SK-N-SH (cell line): Measurements from ENCODE around the gene INHBB. TPM values are rescaled to one million over a fixed set of nuclear protein-coding genes. Genes with fewer than 3 reads are reported as not detected.

Experiments used
- CTCF ChIA-PET: fragments of 300-600, 350-600 bp; formaldehyde crosslinking; extraction: SDS; loops from one replicate; lab custom pipeline; 2021; lab: Yijun Ruan, JAX
- POLR2A ChIA-PET: fragments of 350-600 bp; sonication (Branson Sonifier 250); formaldehyde crosslinking; extraction: SDS; loops from one replicate; lab custom pipeline; 2020; ENCODE audit warnings: antibody characterized with exemption, inconsistent platforms; lab: Yijun Ruan, JAX
- DNase-seq: peaks from one replicate; pipeline ENCODE4 v3.0.0; 2012
- H2AFZ ChIP-seq: fragments of 200-600 bp; sonication (generic); 2 replicates; pipeline ENCODE4 v1.8.1; 2016; ENCODE audit warnings: antibody characterized with exemption, mild to moderate bottlenecking, low read depth
- H3F3A ChIP-seq: fragments of 200-600 bp; sonication (generic); replicated peaks from 2 replicates; pipeline ENCODE3; 2016; ENCODE audit warnings: antibody characterized with exemption, mild to moderate bottlenecking; ENCODE audit not compliant: insufficient read depth
- H3K27ac ChIP-seq, 2 experiments: fragments of 200-500 bp in 1 of 2; fragments of 200-600 bp in 1 of 2; sonication (Bioruptor generic) in 1 of 2; sonication (generic), shearing (Covaris generic) in 1 of 2; 2 replicates each; pipeline versions ENCODE4 v1.5.1 to v1.6.1; 2014 to 2016; ENCODE audit warnings: low read depth in 2 of 2, inconsistent platforms in 1 of 2, low read length in 1 of 2, mild to moderate bottlenecking in 1 of 2, mixed read lengths in 1 of 2
- H3K27me3 ChIP-seq: fragments of 200-600 bp; sonication (generic), shearing (Covaris generic); 2 replicates; pipeline ENCODE4 v1.6.1; 2016; ENCODE audit warnings: mixed run types; ENCODE audit not compliant: insufficient read depth
- H3K36me3 ChIP-seq, 2 experiments: fragments of 200-500 bp in 1 of 2; fragments of 200-600 bp in 1 of 2; sonication (Bioruptor generic) in 1 of 2; sonication (generic) in 1 of 2; replicated peaks in 1 of 2; 2 replicates each; pipeline versions ENCODE3 to v1.5.1; 2014 to 2016; ENCODE audit warnings: low read length in 1 of 2, mild to moderate bottlenecking in 1 of 2; ENCODE audit not compliant: insufficient read depth in 2 of 2, control insufficient read depth in 1 of 2
- H3K4me1 ChIP-seq, 2 experiments: fragments of 200-500 bp in 1 of 2; fragments of 200-600 bp in 1 of 2; sonication (Bioruptor generic) in 1 of 2; sonication (generic), shearing (Covaris generic) in 1 of 2; 2 replicates each; pipeline versions ENCODE4 v1.5.1 to v1.6.1; 2014 to 2016; ENCODE audit warnings: low read depth in 1 of 2, low read length in 1 of 2, mixed run types in 1 of 2; ENCODE audit not compliant: insufficient read depth in 2 of 2, control insufficient read depth in 1 of 2
- H3K4me2 ChIP-seq: fragments of 200-600 bp; sonication (generic), shearing (Covaris generic); 2 replicates; pipeline ENCODE4 v1.6.1; 2017; ENCODE audit warnings: mixed run types
- H3K4me3 ChIP-seq, 2 experiments: fragments of 200-500 bp in 1 of 2; fragments of 200-600 bp in 1 of 2; sonication (Bioruptor generic) in 1 of 2; sonication (generic), shearing (Covaris generic) in 1 of 2; 2 replicates each; pipeline versions ENCODE4 v1.5.1 to v1.8.1; 2014 to 2016; ENCODE audit warnings: low read depth in 2 of 2, inconsistent platforms in 1 of 2, low read length in 1 of 2, mild to moderate bottlenecking in 1 of 2, mixed read lengths in 1 of 2, moderate library complexity in 1 of 2
- H3K79me2 ChIP-seq: fragments of 200-600 bp; sonication (generic); 2 replicates; pipeline ENCODE4 v1.8.1; 2017; ENCODE audit warnings: mild to moderate bottlenecking; ENCODE audit not compliant: insufficient read depth
- H3K9ac ChIP-seq: fragments of 200-600 bp; sonication (generic); 2 replicates; pipeline ENCODE4 v1.6.1; 2017; ENCODE audit warnings: mixed run types
- H3K9me2 ChIP-seq: fragments of 200-600 bp; sonication (generic); 2 replicates; pipeline ENCODE4 v1.6.1; 2017; ENCODE audit warnings: mixed run types
- H3K9me3 ChIP-seq: fragments of 200-600 bp; sonication (generic); 2 replicates; pipeline ENCODE4 v1.6.1; 2017; ENCODE audit warnings: mixed run types, mild to moderate bottlenecking, moderate library complexity
- H4K20me1 ChIP-seq: fragments of 200-600 bp; sonication (generic); 2 replicates; pipeline ENCODE4 v1.6.1; 2017; ENCODE audit warnings: mild to moderate bottlenecking, mixed run types; ENCODE audit not compliant: insufficient read depth
- EP300 ChIP-seq, 2 experiments: IDR thresholded peaks; 2 replicates each; pipeline versions ENCODE4 v1.4.0 to v1.6.1; 2012; ENCODE audit warnings: borderline replicate concordance in 1 of 2, low read depth in 1 of 2, low read length in 1 of 2
- EZH2phosphoT487 ChIP-seq: fragments of 200-600 bp; sonication (generic); IDR thresholded peaks from 2 replicates; pipeline ENCODE4 v1.6.1; 2017; ENCODE audit warnings: low read depth, mixed run types, mild to moderate bottlenecking, antibody characterized with exemption, moderate library complexity, borderline replicate concordance
- JUND ChIP-seq: IDR thresholded peaks from 2 replicates; pipeline ENCODE4 v1.4.0; 2012
- RXRA ChIP-seq: IDR thresholded peaks from 2 replicates; pipeline ENCODE4 v1.4.0; 2012; ENCODE audit warnings: low read depth, mild to moderate bottlenecking, borderline replicate concordance
- SIN3A ChIP-seq: IDR thresholded peaks from 2 replicates; pipeline ENCODE4 v1.6.1; 2012; ENCODE audit warnings: low read depth, mild to moderate bottlenecking, low read length, moderate library complexity, borderline replicate concordance
- TAF1 ChIP-seq: IDR thresholded peaks from 2 replicates; pipeline ENCODE4 v1.6.1; 2012; ENCODE audit warnings: low read depth, mild to moderate bottlenecking, low read length, moderate library complexity, borderline replicate concordance
- TEAD4 ChIP-seq: IDR thresholded peaks from 2 replicates; pipeline ENCODE4 v1.4.0; 2012; ENCODE audit warnings: mild to moderate bottlenecking, borderline replicate concordance; ENCODE audit not compliant: insufficient read depth
- YY1 ChIP-seq: IDR thresholded peaks from 2 replicates; pipeline ENCODE4 v1.4.0; 2012; ENCODE audit warnings: low read depth, mild to moderate bottlenecking
- ZBTB33 ChIP-seq: IDR thresholded peaks from 2 replicates; pipeline ENCODE4 v1.4.0; 2012; ENCODE audit warnings: low read depth, borderline replicate concordance
- WGBS: methylation state at CpG from one replicate; pipeline ENCODE4 v1.1.6; 2017; ENCODE audit warnings: low lambda C conversion rate; 5-methylcytosine and 5-hydroxymethylcytosine counted together
- polyA plus RNA-seq, 3 experiments: library from polyadenylated mRNA; depleted of rRNA; stranded (reverse); fragments of >200 nt; gene quantifications; 2 replicates each; pipeline ENCODE4 v1.2.3, GENCODE V29; 2012
- TF ChIP-seq, protein P1 (sequence below): IDR thresholded peaks from 2 replicates; pipeline ENCODE4 v1.6.1; 2012; ENCODE audit warnings: mild to moderate bottlenecking, low read depth, low read length, moderate library complexity

The INHBB gene
- polyA plus RNA-seq, 1 of the 3 experiments (the other 2 are of a cell fraction): 0.03 TPM

- TF ChIP-seq EP300 (IDR thresholded peaks at IDR 0.05; ENCODE audit: borderline replicate concordance in 1 of 2, low read depth in 1 of 2, low read length in 1 of 2): no peak
- TF ChIP-seq ZBTB33: no peak
- no peak for TF ChIP-seq TAF1
- TF ChIP-seq SIN3A: no peak
- TF ChIP-seq TEAD4: no peak
- TF ChIP-seq, all 33 proteins: peak for 0
These were observed 22.7 kb upstream of the INHBB start (continued) for GRCh38 chr2:120323214-120323613.

- no peaks in the 10 kb centered on the region for H3K36me3 ChIP-seq
These were observed 22.0 kb upstream of the INHBB start for GRCh38 chr2:120323807-120324399.

More at GRCh38 chr2:120323807-120324399, 22.0 kb upstream of the INHBB start:
- Histone ChIP-seq H3K27ac (no peak overlapping the region), H3K79me2 (no peaks in the 10 kb centered on the region), H3K9ac (no peak overlapping the region), H2AFZ (no peak overlapping the region), H3K4me3 (no peak overlapping the region), H3F3A (no peaks in the 10 kb centered on the region), H3K4me1 (peaks cover 0 to 2% of the 10 kb centered on the region in 2 experiments; a peak in 1 of 4 replicates), H3K9me3 (no peaks in the 10 kb centered on the region), H4K20me1 (no peaks in the 10 kb centered on the region), H3K27me3 (no peaks in the 10 kb centered on the region; the same call in 1 of the 2 replicates), H3K9me2 (no peaks in the 10 kb centered on the region), H3K4me2 (no peak overlapping the region)
- TF ChIP-seq YY1 (no peak), RXRA (no peak), JUND (no peak), SIN3A (no peak), TEAD4 (no peak), EZH2phosphoT487 (no peak)
- TF ChIP-seq, protein P1, sequence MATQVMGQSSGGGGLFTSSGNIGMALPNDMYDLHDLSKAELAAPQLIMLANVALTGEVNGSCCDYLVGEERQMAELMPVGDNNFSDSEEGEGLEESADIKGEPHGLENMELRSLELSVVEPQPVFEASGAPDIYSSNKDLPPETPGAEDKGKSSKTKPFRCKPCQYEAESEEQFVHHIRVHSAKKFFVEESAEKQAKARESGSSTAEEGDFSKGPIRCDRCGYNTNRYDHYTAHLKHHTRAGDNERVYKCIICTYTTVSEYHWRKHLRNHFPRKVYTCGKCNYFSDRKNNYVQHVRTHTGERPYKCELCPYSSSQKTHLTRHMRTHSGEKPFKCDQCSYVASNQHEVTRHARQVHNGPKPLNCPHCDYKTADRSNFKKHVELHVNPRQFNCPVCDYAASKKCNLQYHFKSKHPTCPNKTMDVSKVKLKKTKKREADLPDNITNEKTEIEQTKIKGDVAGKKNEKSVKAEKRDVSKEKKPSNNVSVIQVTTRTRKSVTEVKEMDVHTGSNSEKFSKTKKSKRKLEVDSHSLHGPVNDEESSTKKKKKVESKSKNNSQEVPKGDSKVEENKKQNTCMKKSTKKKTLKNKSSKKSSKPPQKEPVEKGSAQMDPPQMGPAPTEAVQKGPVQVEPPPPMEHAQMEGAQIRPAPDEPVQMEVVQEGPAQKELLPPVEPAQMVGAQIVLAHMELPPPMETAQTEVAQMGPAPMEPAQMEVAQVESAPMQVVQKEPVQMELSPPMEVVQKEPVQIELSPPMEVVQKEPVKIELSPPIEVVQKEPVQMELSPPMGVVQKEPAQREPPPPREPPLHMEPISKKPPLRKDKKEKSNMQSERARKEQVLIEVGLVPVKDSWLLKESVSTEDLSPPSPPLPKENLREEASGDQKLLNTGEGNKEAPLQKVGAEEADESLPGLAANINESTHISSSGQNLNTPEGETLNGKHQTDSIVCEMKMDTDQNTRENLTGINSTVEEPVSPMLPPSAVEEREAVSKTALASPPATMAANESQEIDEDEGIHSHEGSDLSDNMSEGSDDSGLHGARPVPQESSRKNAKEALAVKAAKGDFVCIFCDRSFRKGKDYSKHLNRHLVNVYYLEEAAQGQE: no peak
- 66% methylated on average over 7 of the region's 10 CpGs for WGBS
- ChIA-PET CTCF (interaction anchor here (0.8 to 2.1 kb wide), 9 partner anchors 9 to 759 kb away, joined by 3 to 9 read pairs (median 4); no protein-coding TSS in a partner anchor), POLR2A (no interaction called here)
- no peak for DNase-seq
